Esophagus squamous epithelium (tissue), 5 donors: ENCODE results near the gene RASGRP2. TPM values are rescaled to one million over a fixed set of nuclear protein-coding genes. Genes with fewer than 3 reads are reported as not detected.
A peak's percentile ranks its signal among the peaks of the same experiment; 100 is the strongest.

Source experiments
- DNase-seq: peaks from one replicate; lab custom pipeline; 2025; lab: John Stamatoyannopoulos, UW
- H3K27ac ChIP-seq, 4 donors: fragments of 200-600 bp; sonication (generic); one replicate each; pipeline ENCODE4 v1.5.1; 2016 to 2019; ENCODE audit warnings: mild to moderate bottlenecking in 1 of 4
- H3K27me3 ChIP-seq, 4 donors: fragments of 200-600 bp; sonication (generic); 1 replicate in 3 of 4; 2 replicates in 1 of 4; pipeline versions ENCODE4 v1.5.1 to v1.6.0; 2017 to 2021; ENCODE audit warnings: antibody characterized with exemption in 1 of 4
- H3K36me3 ChIP-seq, 3 donors: fragments of 200-600 bp; sonication (generic); one replicate each; pipeline ENCODE4 v1.5.1; 2016 to 2019
- H3K4me1 ChIP-seq, 3 donors: fragments of 200-600 bp; sonication (generic); one replicate each; pipeline ENCODE4 v1.5.1; 2017 to 2019
- H3K4me3 ChIP-seq, 4 donors: fragments of 200-600 bp; sonication (generic); 1 replicate in 3 of 4; 2 replicates in 1 of 4; pipeline ENCODE4 v1.5.1; 2016 to 2019; ENCODE audit warnings: mild to moderate bottlenecking in 2 of 4, moderate library complexity in 1 of 4
- H3K9me3 ChIP-seq, 3 donors: fragments of 200-600 bp; sonication (generic); one replicate each; pipeline ENCODE4 v1.5.1; 2016 to 2019
- CTCF ChIP-seq, 6 experiments: fragments of 450-650 bp in 4 of 6; fragments of 200-600 bp in 2 of 6; sonication (generic) in 2 of 6; IDR thresholded peaks; one replicate each; pipeline ENCODE4 v1.5.1; 2016 to 2019; ENCODE audit warnings: antibody characterized with exemption in 6 of 6, mild to moderate bottlenecking in 4 of 6, moderate library complexity in 4 of 6
- POLR2A ChIP-seq, 4 donors: fragments of 450-650 bp; IDR thresholded peaks; one replicate each; pipeline ENCODE4 v1.6.1; 2017; ENCODE audit warnings: antibody characterized with exemption in 4 of 4, mild to moderate bottlenecking in 4 of 4, moderate library complexity in 3 of 4
- WGBS, 2 donors: methylation state at CpG; one replicate each; pipeline ENCODE4 v1.1.5; 2018; 5-methylcytosine and 5-hydroxymethylcytosine counted together
- intact Hi-C: fragments of 100-400 bp; cut with DNase I; formaldehyde crosslinking; loops from one replicate; pipeline ENCODE4 v1.15.0; 2022
- total RNA-seq, 4 donors: library from RNA; depleted of rRNA; stranded (reverse); fragments of >200 nt; gene quantifications; one replicate each; pipeline ENCODE4 v1.1.0, GENCODE V29; 2016
- donor health status: DM: yes; HTN: yes; CAD: no.

Gene RASGRP2
- total RNA-seq, 4 donors from 2014 or later, result 2.6 to 13.2 (median 4.9) TPM

- Histone ChIP-seq H3K36me3 (no peaks in the 10 kb centered on the region), H3K27ac (peak overlapping the region; percentile 74 to 95 (median 88)), H3K9me3 (no peaks in the 10 kb centered on the region), H3K4me1 (peaks cover 30 to 52% (median 34%) of the 10 kb centered on the region in 3 donors), H3K27me3 (peaks cover 0 to 64% (median 11%) of the 10 kb centered on the region in 4 donors), H3K4me3 (peak overlapping the region; percentile 34 to 77 (median 52))
- intact Hi-C loops, result no loop called here
- 0 to 2% methylated on average over 2 to 7 of the region's 20 CpGs for WGBS, 2 donors
- DNase-seq, result peak; percentile 76
- TF ChIP-seq POLR2A (IDR thresholded peaks at IDR 0.05) (peak in 2 of 4 donors; percentile 13 to 48), CTCF (IDR thresholded peaks at IDR 0.05) (no peak)
These were observed 1.2 kb upstream of the RASGRP2 start for GRCh38 chr11:64745189-64745520.

GRCh38 chr11:64744544-64745188 is 724 bp upstream of the RASGRP2 start:
- intact Hi-C loops, result no loop called here
- Histone ChIP-seq H3K4me3 (peak overlapping the region; percentile 34 to 77 (median 52)), H3K27me3 (peaks cover 0 to 69% (median 11%) of the 10 kb centered on the region in 4 donors), H3K27ac (peak overlapping the region; percentile 74 to 95 (median 88)), H3K36me3 (no peaks in the 10 kb centered on the region), H3K9me3 (no peaks in the 10 kb centered on the region), H3K4me1 (peaks cover 30 to 52% (median 34%) of the 10 kb centered on the region in 3 donors)
- no CpG with 5 or more reads among the region's 89 CpGs for WGBS, 2 donors
- TF ChIP-seq POLR2A (IDR thresholded peaks at IDR 0.05) (no peak), CTCF (IDR thresholded peaks at IDR 0.05) (no peak)
- DNase-seq, result no peak

GRCh38 chr11:64742889-64743590 is 902 bp downstream of the RASGRP2 start:
- no peaks in the 10 kb centered on the region for H3K36me3 ChIP-seq
- H3K4me1 ChIP-seq, result peaks cover 30 to 52% (median 34%) of the 10 kb centered on the region in 3 donors
- TF ChIP-seq CTCF (IDR thresholded peaks at IDR 0.05), result peak; percentile 71 to 94 (median 82)
- TF ChIP-seq POLR2A (IDR thresholded peaks at IDR 0.05), result peak in 1 of 4 donors; percentile 49
- peaks cover 0 to 76% (median 11%) of the 10 kb centered on the region in 4 donors for H3K27me3 ChIP-seq
- intact Hi-C loops, result no loop called here
- H3K27ac ChIP-seq, result peak overlapping the region; percentile 74 to 95 (median 86)
- H3K4me3 ChIP-seq, result peak overlapping the region; percentile 34 to 77 (median 52)
- no peak for DNase-seq
- H3K9me3 ChIP-seq, result no peaks in the 10 kb centered on the region
- WGBS, 2 donors, result 0% methylated on average over 2 of the region's 58 CpGs; no CpG with 5 or more reads in 1 of the 2 donors

GRCh38 chr11:64742087-64742888 is 1.7 kb downstream of the RASGRP2 start:
- WGBS, 2 donors, result 4 to 22% methylated on average over 5 to 13 of the region's 54 CpGs
- peak overlapping the region; percentile 34 to 77 (median 52) for H3K4me3 ChIP-seq
- H3K27me3 ChIP-seq, result peaks cover 0 to 76% (median 11%) of the 10 kb centered on the region in 4 donors
- no peak for TF ChIP-seq POLR2A (IDR thresholded peaks at IDR 0.05)
- no peak for TF ChIP-seq CTCF (IDR thresholded peaks at IDR 0.05)
- no peak for DNase-seq
- peaks cover 30 to 52% (median 34%) of the 10 kb centered on the region in 3 donors for H3K4me1 ChIP-seq
- H3K27ac ChIP-seq, result peak overlapping the region; percentile 74 to 95 (median 86)
- no peaks in the 10 kb centered on the region for H3K9me3 ChIP-seq
- intact Hi-C loops, result no loop called here
- no peaks in the 10 kb centered on the region for H3K36me3 ChIP-seq
